Heart left ventricle (tissue), 16 donors: ENCODE measurements around the gene INO80. TPM values are rescaled to one million over a fixed set of nuclear protein-coding genes. Genes with fewer than 3 reads are reported as not detected.
"Not testable (repeated sequence)": the region's sequence is repeated elsewhere in the genome, so short reads cannot be mapped to it uniquely, and the experiment has no call there.

Experiments used
- ATAC-seq, 4 donors: fragments of 200-7000 bp; cut with Tn5 transposase; one replicate each; pipeline ENCODE4 v1.9.1; 2020 to 2022; ENCODE audit warnings: moderate library complexity in 4 of 4, mild to moderate bottlenecking in 3 of 4, moderate number of reproducible peaks in 1 of 4
- DNase-seq, 5 donors: peaks; one replicate each; pipeline ENCODE4 v3.0.0-alpha.2; 2020
- H3K27ac ChIP-seq, 12 donors: fragments of 200-600 bp; sonication (generic) in 4 of 12; one replicate each; pipeline versions ENCODE4 v1.5.0 to v1.8.0; 2016 to 2022; ENCODE audit warnings: mild to moderate bottlenecking in 2 of 12
- H3K27me3 ChIP-seq, 9 donors: fragments of 200-600 bp; sonication (generic) in 2 of 9; one replicate each; pipeline versions ENCODE4 v1.5.1 to v1.8.0; 2016 to 2022; ENCODE audit warnings: mild to moderate bottlenecking in 3 of 9
- H3K36me3 ChIP-seq, 9 donors: fragments of 200-600 bp; sonication (generic) in 2 of 9; one replicate each; pipeline versions ENCODE4 v1.5.0 to v1.8.0; 2018 to 2022; ENCODE audit warnings: mild to moderate bottlenecking in 2 of 9
- H3K4me1 ChIP-seq, 12 donors: fragments of 200-600 bp; sonication (generic) in 4 of 12; one replicate each; pipeline versions ENCODE4 v1.5.0 to v1.8.0; 2016 to 2022; ENCODE audit warnings: mild to moderate bottlenecking in 3 of 12
- H3K4me3 ChIP-seq, 12 donors: fragments of 200-600 bp; sonication (generic) in 4 of 12; one replicate each; pipeline versions ENCODE4 v1.5.0 to v1.8.0; 2017 to 2022; ENCODE audit warnings: mild to moderate bottlenecking in 9 of 12, moderate library complexity in 4 of 12
- H3K9me3 ChIP-seq, 12 donors: fragments of 200-600 bp; sonication (generic) in 4 of 12; one replicate each; pipeline versions ENCODE4 v1.5.0 to v1.8.0; 2016 to 2022; ENCODE audit warnings: mild to moderate bottlenecking in 1 of 12
- CTCF ChIP-seq, 12 donors: fragments of 200-600 bp; sonication (generic) in 4 of 12; IDR thresholded peaks; one replicate each; pipeline versions ENCODE4 v1.5.0 to v1.8.0; 2018 to 2022; ENCODE audit warnings: antibody characterized with exemption in 12 of 12, mild to moderate bottlenecking in 5 of 12
- POLR2A ChIP-seq, 2 donors: fragments of 450-650 bp; IDR thresholded peaks; one replicate each; pipeline ENCODE4 v1.6.1; 2017; ENCODE audit warnings: antibody characterized with exemption in 2 of 2, mild to moderate bottlenecking in 2 of 2, moderate library complexity in 2 of 2
- WGBS, 4 donors: extraction: QIAGEN DNeasy Blood & Tissue Kit in 2 of 4; methylation state at CpG; one replicate each; pipeline versions ENCODE4 v1.1.5 to v1.1.7; 2013 to 2018; 5-methylcytosine and 5-hydroxymethylcytosine counted together
- intact Hi-C, 10 donors: fragments of 100-400 bp; cut with DNase I; formaldehyde crosslinking; loops; one replicate each; pipeline versions ENCODE4 v1.11.1 to v1.14.2; 2022
- polyA plus RNA-seq, 2 donors: library from polyadenylated mRNA; stranded (reverse); fragments of 200-250 nt; gene quantifications; one replicate each; pipeline ENCODE4 v1.2.3, GENCODE V29; 2013
- total RNA-seq, 9 donors: library from RNA; depleted of rRNA in 2 of 9; stranded (reverse); fragments of >200 nt in 2 of 9; fragmentation: NEBNext Ultra II Directional in 3 of 9; extraction: Animal tissue kit (Norgen Biotek cat#: 25700) in 3 of 9; gene quantifications; one replicate each; pipeline versions ENCODE4 v1.1.0 to v1.2.4, GENCODE V29; 2016 to 2023
- donor health status: ischemic (EF 13 %, LVEDD 7.1; RV severe dilation, severe dysfunction).
- donor health status: healthy with polysubstance abuse.
- donor health status: DM: no; HTN: yes; CAD: no.
- donor health status: DM: no; HTN: no; CAD: no.
- donor health status: ischemic (EF 25% LVEDD 6.9; RV normal size, moderate dysfunction).
- donor health status: ischemic (EF 25% LVEDD 5.7; RV mildly dilated, moderate dysfunction).
- donor health status: healthy.
- donor health status: DM: yes; HTN: yes; CAD: no.
- donor health status: ischemic (EF 35%, LVEDD 5.7; RV mildly dilated, moderate dysfunction).
- donor health status: nonischemic (EF 11% LVEDD 7.7; RV severe dilation, severe dysfunction).
- donor health status: DM: yes; HTN: yes; CAD: no.
- donor health status: PGD.
- donor health status: ischemic (EF 29% LVEDD 5.4; RV normal size, mild dysfunction).
- donor health status: nonischemic (EF 23%, LVEDD 6.1; RV moderate dilation, normal function).

Gene INO80
- total and polyA plus RNA-seq, 11 donors = 4.7 to 20.9 (median 12.6) TPM

GRCh38 chr15:40955930-40956540, 160.0 kb downstream of the INO80 start:
- intact Hi-C loops = no loop called here
- DNase-seq (peak in 2 of 5 donors; percentile 40 to 43), ATAC-seq (peak in 3 of 4 donors; percentile 3 to 27 (median 27))
- H3K9me3 ChIP-seq = no peaks in the 10 kb centered on the region
- H3K4me3 ChIP-seq = no peak overlapping the region
- TF ChIP-seq CTCF (IDR thresholded peaks at IDR 0.05) = no peak
- no peak for TF ChIP-seq POLR2A (IDR thresholded peaks at IDR 0.05)
- peak overlapping the region in 11 of 12 donors; percentile 42 to 90 (median 77) for H3K27ac ChIP-seq
- WGBS, 4 donors = 55 to 80% (median 59%) methylated on average over 2 to 3 of the region's 3 CpGs
- H3K4me1 ChIP-seq = peaks cover 0 to 45% (median 19%) of the 10 kb centered on the region in 12 donors
- no peaks in the 10 kb centered on the region for H3K36me3 ChIP-seq
- no peaks in the 10 kb centered on the region for H3K27me3 ChIP-seq

GRCh38 chr15:40955141-40955903, 160.8 kb downstream of the INO80 start:
- intact Hi-C loops = no loop called here
- Histone ChIP-seq H3K36me3 (no peaks in the 10 kb centered on the region), H3K27me3 (no peaks in the 10 kb centered on the region), H3K4me3 (no peak overlapping the region), H3K27ac (peak overlapping the region in 10 of 12 donors; percentile 51 to 90 (median 77)), H3K9me3 (no peaks in the 10 kb centered on the region), H3K4me1 (peaks cover 0 to 41% (median 19%) of the 10 kb centered on the region in 12 donors)
- TF ChIP-seq POLR2A (IDR thresholded peaks at IDR 0.05) = no peak
- TF ChIP-seq CTCF (IDR thresholded peaks at IDR 0.05) = no peak
- no peak for ATAC-seq
- DNase-seq = peak in 2 of 5 donors; percentile 22 to 56
- 86 to 92% (median 89%) methylated on average over 13 to 20 of the region's 20 CpGs for WGBS, 4 donors

GRCh38 chr15:40954158-40954848, 161.8 kb downstream of the INO80 start:
- ATAC-seq, H3K27me3 ChIP-seq, H3K9me3 ChIP-seq, H3K27ac ChIP-seq, H3K36me3 ChIP-seq: not testable (repeated sequence)
- Histone ChIP-seq H3K4me1 (peaks cover 0 to 44% (median 20%) of the 10 kb centered on the region in 12 donors), H3K4me3 (peak overlapping the region in 5 of 12 donors; percentile 60 to 77 (median 74))
- intact Hi-C loops = loop anchor here in 1 of 10 donors (5.0 kb wide), 1 partner anchor 58 kb away; no protein-coding TSS in a partner anchor
- DNase-seq = peak in 1 of 5 donors; percentile 4
- WGBS, 4 donors = 79 to 84% (median 82%) methylated on average over 8 of the region's 8 CpGs

- WGBS, 4 donors = 5 to 10% (median 7%) methylated on average over 17 of the region's 17 CpGs
- no peaks in the 10 kb centered on the region for H3K36me3 ChIP-seq
- intact Hi-C loops = loop anchor here in 1 of 10 donors (5.0 kb wide), 1 partner anchor 59 kb away; no protein-coding TSS in a partner anchor
- no peak for ATAC-seq
- TF ChIP-seq POLR2A (IDR thresholded peaks at IDR 0.05) (no peak), CTCF (IDR thresholded peaks at IDR 0.05) (no peak)
- H3K4me3 ChIP-seq = peak overlapping the region; percentile 59 to 83 (median 74)
- peak in 1 of 5 donors; percentile 4 for DNase-seq
- peak overlapping the region in 7 of 12 donors; percentile 6 to 87 (median 76) for H3K27ac ChIP-seq
- peaks cover 0 to 44% (median 22%) of the 10 kb centered on the region in 12 donors for H3K4me1 ChIP-seq
- no peaks in the 10 kb centered on the region for H3K27me3 ChIP-seq
- H3K9me3 ChIP-seq = no peaks in the 10 kb centered on the region
These were observed 162.4 kb downstream of the INO80 start for GRCh38 chr15:40953713-40954074.
